ENCODE measurements around the gene CPZ. TPM values are rescaled to one million over a fixed set of nuclear protein-coding genes. Genes with fewer than 3 reads are reported as not detected.

Gene CPZ
- polyA plus RNA-seq, 1 donor, result 18.9 TPM

DNA sequence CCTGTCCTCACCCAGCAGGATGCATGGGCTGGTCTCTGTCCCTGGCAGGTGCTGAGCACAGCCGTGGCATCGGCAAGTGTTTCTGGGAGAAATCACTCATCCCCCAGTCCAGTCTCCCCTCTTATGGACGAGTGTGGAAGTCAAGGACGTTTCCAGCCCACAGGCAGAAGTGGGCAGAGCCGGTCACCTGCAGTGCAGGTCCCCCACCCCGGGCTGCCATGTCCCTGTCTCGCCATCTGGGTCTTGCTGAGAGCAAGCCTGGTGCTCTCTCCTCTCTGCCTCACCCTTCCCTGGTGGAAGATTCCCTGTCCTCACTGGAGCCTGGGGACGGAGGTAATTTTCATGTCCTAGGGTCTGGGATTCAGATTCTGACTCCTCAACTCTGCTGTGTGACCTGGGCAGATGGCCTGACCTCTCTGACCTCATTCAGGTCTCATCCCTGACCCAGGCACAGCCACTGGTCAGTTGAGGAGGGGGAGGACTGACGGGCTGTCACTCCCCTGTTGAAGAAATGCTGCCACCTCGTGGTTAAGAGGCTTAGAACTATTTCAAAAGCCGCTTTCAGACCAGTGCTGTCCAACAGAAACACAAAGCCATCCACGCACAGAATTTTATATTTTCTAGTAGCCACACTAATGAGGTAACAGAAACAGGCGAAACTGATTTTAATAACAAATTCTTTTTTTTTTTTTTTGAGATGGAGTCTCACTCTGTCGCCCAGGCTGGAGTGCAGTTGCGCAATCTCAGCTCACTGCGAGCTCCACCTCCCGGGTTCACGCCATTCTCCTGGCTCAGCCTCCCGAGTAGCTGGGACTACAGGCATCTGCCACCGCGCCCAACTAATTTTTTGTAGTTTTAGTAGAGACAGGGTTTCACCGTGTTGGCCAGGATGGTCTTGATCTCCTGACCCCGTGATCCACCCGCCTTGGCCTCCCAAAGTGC, 1.8 kb downstream of the CPZ start:
- peak; percentile 81 for DNase-seq

DNA sequence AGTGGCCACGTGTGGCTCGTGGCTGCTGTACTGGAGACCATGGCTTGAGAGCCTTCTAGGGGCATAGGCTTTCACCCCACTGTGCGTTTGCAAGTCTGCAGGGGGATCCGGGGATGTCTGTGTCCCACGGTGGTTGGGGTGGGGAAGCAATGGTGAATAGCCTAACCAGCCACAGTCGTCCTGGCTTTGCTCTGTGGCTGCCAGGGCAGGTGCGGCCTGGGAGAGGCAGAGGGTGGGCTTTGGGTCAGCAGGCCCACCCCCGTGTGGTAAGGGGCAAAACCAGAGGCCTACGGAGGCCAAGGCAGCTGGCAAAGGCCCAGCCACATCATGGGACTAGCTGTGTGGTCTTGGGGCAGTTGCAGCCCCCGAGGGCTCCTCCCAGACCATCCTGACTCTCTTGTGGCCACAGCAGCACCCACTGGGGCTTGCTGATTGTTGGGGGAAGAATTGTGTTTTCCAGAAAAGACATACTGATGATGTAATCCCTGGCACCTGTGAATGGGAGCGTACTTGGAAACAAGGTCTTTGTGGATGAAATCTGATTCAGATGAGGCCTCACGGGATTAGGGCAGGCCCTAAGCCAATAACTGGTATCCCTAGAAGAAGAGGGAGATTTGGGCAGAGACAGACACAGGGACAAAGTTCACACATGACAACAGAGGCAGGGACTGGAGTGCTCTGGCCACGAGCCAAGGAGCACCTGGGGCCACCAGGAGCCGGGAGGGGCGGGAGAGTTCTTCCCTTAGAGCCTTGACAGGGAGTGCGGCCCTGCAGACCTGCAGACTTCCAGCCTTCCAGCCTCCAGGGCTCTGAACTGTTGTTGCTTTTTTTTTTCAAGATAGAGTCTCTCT, 2.9 kb downstream of the CPZ start:
- no peak for DNase-seq

DNA sequence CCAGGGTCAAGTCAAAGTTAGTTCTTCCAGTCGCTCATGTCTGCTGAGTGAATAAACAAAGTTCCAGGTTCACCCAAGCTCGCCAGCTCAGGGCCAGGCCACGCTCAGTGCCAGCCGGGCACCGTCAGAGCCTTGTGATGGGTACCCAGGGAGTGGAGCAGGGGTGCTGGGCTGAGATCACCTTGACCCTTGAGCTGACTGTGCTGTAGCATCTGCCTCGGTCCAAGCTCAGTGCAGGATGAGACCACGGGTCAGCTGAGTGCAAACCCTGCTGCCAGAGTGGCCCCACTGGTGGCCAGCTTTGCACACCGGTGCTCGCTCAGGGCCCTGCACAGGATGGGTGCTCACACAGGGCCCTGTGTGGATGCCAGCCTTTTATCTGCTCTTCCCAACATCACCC, 4.3 kb downstream of the CPZ start:
- no peak for DNase-seq

DNA sequence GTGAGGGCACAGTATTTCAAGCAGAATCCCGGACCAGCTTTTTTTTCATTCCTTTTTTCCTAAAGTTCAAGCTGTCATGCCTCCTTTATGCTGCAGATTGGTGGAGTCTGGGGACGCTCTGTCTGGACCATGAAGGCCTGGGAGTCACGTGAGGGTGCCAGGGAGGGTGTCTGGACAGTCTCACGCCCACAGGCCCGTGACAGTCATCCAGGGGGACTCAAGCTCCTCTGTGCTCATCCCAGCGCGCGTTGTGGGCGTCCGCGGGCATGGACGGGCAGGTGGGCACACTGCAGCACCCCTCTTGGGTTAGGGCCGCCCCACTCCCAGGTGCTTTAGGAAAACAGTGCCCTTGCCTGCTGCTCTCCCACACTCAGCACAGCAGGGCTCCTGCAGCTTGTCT, 4.8 kb downstream of the CPZ start:
- DNase-seq, result no peak

DNA sequence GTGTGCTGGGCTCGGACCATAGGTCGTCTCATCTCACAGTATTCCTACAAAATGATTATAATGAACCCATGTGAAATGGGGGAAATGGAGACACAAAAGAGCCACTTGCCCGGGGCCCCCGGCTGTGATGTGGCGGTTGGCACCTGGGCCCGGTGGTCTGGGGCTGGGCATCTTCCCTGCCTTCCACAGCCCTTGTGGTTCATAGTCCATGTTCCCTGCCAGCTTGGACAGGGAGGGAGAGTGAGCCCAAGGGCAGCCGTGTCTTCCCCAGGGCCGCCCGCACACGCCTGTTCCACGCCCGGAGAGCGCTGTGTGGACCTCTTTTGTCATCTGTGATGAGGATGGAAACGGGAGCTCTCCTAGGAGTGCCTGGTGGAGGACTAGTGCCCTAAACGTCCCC, 5.2 kb downstream of the CPZ start:
- no peak for DNase-seq

DNA sequence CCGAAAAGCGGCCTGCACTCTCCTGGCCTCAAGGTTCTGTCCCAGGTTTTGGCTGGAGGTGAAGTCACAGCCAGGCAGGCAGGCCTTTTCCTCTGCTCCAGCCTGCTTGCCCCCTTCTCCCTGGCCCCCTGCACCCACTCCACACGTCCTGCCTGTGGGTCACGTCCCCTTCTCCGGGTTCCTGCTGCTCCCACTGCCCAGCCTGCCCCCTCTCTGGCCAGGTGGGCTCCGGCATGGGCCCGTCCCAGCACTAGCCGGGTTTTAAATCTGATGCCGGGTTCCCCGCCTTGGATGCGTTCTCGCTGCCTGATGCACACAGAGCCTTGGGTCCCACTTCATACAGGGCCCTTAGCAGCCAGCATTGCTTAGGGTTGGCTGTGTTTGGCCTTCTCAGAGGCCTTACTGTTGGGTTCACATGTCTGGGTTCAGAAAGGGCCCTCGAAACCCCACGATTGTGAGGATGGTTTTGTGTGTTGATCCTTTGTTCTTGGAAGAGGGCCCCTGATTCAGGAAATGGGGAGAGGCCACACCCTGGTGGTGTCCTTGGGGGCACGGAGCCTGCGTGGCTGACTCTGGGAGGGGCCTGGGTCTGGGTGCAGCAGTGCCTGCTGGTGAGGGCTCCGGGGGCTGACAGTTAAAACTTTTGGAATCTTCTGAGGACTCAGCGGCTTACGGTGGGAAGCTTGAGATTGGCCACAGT, 6.0 kb downstream of the CPZ start:
- DNase-seq, result no peak

DNA sequence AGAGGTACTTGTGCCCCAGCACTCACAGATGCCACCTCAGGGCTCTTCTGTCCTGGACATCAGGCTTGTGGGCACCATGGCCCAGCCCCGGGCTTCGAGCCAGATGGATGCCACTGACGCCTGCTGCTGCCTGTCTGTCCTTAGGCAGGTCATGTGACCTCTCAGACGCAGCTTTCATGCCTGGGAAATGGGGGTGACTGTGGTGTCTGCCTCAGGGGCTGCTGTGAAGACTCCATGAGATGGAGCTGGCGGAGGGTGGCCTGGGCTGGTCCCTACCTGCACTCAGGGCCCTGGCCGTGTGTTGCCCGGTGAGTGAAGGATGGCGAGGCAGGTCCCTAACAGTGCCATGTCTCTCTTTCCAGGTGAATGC, 6.5 kb downstream of the CPZ start:
- no peak for DNase-seq

DNA sequence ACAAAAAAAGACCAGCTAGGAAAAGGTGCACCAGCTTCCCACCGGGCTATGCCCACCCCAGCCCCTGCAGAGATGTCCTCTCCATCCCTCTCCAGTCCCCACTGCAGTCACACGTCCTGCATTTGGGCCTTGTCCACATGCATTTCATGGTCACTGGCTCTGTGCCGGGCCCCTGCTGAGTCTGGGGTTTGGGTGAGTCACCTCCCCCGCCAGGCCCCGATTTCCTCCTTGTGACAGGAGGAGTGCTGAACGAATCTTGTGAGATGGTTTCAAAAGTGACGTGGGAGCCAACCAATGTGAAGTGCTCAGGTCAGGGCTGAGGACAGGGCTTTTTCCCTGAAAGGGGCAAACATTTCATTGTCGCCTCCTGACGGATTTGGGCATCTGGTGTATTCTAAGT, 7.1 kb downstream of the CPZ start:
- no peak for DNase-seq

DNA sequence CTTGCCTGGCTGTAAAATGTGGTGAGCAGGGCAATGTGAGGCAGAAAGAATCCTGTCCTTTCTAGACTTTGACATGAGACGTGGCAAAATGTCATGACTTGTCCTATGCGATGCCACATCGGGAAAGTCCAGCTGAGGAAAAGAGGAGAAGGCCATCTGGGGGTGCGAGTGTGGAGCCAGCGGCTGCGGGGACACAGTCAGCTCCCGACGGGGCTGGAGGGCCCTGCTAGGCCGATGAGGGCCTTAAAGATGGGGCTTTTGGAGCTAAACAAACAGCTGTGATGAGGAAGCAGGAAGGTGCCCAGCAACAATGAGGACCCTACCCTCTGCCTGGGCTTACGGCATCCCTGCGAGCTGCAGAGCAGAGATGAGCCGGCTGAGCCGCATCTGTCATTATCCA, 7.7 kb downstream of the CPZ start:
- DNase-seq, result no peak

DNA sequence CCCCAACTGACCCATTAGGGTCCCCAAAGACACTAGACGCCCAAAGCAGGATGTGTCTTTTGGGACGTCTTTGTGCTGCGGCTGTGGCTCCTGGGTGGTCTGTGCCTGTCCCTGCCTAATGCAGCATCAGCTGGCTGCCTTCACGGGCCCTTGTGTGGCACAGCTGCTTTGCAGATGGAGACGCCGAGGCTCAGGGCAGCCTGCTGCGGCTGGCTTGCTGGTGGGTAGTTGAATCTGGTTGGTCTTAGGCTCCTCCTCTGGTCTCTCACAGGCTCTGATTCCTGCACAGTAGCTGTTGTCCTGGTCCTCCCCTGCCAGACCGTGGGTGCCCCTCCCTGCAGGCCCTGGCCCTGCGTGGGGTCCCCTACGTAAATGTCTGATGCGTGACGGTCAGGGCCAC, 8.1 kb downstream of the CPZ start:
- DNase-seq, result no peak

DNA sequence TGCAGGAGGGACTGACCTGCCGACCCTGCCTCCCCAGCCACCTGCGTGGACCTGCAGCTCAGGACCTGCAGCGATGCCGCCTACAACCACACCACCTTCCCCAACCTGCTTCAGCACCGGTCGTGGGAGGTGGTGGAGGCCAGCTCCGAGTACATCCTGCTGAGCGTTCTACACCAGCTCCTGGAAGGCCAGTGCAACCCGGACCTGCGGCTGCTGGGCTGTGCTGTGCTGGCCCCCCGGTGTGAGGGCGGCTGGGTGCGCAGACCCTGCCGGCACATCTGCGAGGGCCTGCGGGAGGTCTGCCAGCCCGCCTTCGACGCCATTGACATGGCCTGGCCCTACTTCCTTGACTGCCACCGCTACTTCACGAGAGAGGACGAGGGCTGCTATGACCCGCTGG, 8.5 kb downstream of the CPZ start:
- no peak for DNase-seq

DNA sequence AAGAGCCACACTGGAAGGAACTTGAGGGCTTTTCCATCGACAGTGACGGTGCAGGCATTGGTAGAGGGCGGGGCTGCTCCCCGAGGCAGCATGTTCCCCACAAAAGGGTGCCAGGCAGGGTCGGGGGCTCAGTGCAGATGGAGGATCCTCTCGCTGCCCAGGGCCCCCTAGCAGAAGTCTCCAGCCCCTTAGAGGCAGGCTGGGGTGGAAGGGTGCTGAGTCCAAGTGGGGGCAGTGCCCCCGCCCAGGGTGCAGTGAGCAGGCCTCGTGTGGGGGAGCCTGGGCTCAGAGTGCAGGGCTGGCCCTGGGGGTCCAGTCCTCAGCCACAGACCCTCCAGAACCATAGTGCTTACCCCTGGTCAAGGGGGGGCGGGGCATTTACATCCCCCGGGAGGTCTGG, 9.0 kb downstream of the CPZ start:
- no peak for DNase-seq

DNA sequence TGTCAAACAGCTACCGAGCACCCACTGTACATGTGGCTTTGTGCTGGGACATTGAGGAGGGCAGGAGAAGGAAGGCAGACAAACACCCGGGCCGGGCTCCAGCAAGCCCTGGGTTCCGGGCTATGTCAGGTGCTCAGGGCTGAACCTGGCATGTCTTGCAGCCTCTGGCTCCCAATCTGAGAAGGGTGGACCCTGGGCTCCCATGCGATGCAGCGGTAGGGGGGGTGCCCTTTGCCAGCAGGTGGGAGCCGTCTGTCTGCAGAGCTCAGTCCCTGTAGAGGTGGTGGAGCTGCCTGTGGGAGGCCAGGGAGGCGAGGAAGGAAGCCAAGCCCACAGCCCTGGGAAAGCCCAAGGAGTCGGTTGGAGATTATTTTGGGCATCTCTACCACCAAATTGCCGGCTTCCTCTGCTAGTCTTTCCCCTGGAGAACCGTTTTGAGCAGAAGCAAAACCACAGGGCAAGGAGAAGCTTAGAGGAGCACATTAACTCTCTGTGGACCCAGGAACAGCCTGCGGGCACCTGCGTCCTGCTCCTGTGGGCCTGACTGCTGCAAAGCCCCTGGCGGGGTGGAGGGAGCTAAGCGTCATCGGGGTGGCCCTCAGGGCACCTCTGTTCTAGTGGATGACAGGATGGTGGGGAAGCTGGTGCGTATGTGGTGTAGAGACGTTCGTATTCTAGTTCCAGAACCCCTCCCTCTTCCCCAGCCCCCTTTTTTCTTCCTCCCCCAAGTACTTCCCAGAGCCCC, 10.3 kb downstream of the CPZ start:
- DNase-seq, result no peak

DNA sequence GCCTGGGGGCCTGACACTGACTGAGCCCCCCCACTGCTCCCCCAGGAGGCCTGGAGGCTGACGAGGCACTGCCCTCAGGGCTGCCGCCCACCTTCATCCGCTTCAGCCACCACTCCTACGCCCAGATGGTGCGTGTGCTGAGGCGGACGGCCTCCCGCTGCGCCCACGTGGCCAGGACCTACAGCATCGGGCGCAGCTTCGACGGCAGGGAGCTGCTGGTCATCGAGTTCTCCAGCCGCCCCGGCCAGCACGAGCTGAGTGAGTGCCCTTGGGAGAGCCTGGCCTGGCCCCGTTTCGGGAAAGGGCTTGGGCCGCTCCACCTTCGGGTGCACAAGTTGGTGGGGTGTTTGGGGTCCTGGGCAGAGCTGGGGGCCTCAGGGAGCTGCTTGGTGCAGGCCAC, 11.4 kb downstream of the CPZ start:
- DNase-seq, result no peak

DNA sequence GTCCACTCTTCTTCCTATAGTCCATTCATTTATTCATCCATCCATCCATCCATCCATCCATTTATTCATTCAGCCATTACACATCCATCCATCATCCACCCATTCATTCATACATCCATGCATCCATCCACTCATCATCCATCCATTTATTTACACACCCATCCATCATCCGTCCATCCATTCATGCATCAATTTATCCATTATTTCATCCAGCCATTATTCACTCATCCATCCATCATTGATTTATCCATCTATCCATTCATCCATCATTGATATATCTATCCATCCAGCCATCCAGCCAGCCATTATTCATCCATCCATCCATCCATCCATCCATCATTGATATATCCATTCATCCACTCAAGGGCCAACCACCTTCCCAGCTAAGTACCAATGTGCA, 12.7 kb downstream of the CPZ start:
- DNase-seq, result no peak

DNA sequence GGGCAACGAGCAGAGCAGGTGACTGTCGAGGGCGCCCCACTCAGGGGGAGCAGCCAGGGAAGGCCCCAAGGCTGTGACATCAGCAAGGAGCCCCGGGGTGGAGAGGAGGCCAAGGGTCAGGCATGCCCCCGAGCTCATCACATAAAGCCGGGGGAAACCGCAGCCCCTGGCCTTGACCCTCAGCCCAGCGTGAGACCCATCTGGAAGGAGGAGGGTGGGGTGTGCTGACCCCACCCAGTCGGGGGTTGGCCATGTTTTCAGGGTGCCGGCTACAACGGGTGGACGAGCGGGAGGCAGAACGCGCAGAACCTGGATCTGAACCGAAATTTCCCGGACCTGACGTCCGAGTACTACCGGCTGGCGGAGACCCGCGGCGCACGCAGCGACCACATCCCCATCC, 13.9 kb downstream of the CPZ start:
- no peak for DNase-seq

DNA sequence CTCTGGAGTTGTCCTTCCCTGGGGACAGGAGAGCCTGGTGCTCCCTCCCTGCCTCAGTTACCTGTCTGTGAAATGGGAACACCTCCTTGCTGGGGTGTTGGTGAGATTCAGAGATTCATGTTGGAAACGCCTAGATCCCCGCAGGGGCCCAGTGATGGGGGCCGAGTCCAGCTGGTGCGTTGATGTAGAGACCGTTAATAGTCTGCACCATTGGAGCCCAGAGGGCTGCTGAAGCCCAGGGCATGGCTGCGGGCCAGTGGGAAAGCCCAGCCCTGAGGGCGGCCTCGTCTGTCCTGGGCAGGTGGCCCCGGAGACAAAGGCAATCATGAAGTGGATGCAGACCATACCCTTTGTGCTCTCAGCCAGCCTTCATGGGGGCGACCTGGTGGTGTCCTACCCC, 14.4 kb downstream of the CPZ start:
- no peak for DNase-seq

DNA sequence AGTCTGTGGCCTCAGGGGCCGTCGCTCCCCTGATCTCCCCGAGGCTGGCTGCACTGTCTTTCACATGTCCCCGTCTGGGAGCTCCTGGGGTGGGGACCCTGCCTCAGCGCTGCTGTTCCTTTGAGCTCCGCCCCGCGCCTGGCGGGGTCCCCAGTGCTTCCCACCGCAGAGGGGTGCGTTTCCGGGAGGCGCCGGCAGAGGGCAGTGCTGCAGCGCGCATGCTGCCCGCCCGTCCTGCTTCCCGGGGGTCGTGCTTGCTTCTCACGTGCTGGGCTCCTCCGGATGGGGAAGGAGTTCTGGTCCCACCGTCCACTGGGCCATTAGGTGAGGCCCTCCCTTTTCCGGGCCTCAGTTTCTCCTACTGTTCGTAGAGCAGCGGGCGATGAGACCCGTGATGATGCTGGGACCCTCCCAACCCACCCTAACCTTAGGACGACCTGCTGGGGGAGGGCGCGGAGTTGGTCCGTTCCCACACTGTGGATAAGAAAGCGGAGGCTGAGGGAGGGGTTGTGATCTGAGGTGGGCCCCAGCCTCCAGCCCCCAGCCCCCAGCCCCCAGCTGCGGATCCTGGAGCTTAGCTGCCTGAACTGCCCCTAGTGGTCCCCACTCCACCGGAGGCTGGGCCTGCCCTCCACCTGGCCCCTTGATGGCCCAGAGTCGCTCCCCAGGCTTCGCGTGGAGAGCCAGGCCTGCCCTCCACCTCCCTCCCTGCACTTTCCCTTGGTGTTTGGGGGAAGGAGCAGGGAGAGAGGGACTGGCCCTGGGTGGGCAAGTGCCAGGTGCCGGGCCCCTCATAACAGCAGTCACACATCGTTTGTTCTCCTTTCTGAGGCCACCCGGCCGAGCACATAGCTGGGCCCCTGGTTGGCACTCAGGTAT, 15.3 kb downstream of the CPZ start:
- no peak for DNase-seq

DNA sequence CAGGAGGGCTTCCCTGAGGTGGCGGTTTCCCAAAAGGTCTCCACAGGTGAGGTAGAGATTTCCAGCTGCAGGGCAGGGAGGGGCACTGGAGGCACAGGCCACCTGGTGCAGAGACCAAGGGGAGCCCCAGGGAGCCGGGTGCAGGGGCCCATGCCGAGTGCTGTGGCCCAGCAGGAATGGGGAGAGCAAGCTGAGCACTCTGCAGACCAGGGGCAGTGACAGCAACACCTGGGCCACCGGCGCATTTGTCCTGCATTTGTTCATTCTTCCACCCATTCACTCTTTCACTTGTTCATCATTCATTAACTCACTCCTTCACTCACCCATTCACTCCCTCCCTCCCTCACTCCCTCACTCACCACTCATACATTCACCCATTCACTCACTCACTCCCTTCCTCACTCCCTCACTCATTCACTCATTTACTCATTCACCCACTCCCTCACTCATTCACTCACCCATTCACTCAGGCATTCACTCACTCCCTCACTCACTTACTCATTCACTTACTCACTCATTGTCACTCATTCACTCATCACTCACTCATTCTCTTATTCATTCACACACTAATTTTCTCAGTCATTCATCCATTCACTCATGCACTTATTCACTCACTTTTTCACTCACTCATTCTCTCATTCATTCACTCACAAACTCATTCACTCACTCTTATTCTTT, 16.3 kb downstream of the CPZ start:
- no peak for DNase-seq

DNA sequence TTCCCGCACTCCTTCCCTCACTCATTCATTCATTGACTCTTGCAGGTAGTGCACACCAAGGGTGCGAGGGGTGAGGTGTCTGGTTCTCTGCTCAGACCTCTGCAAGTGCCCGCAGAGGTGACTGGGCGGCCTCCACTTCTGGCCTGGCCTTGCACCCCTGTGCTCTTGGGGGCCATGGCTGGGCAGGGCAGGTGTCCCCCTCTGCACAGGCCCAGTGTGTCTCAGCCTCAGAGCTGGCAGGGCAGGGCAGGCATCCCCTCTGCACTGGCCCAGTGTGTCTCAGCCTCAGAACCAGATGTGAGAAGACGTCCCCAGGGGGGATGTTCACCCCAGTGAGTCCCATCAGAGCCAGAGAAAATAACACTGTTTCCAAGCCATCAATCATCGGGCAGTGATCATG, 16.8 kb downstream of the CPZ start:
- no peak for DNase-seq
